GM23338 (cell line): ENCODE data around the gene IQCE.

Experiments
- CREB1 ChIP-seq: fragments of 250-450 bp; sonication (Bioruptor Pico); IDR thresholded peaks from 2 replicates; pipeline ENCODE4 v1.5.0; 2020; ENCODE audit warnings: low read depth, mild to moderate bottlenecking, moderate library complexity
- EZH2 ChIP-seq: fragments of 200-600 bp; sonication (generic); IDR thresholded peaks from one replicate; pipeline ENCODE4 v1.8.0; 2017; ENCODE audit warnings: antibody characterized with exemption, mild to moderate bottlenecking, low read depth; ENCODE audit not compliant: unreplicated experiment
- EZH2phosphoT487 ChIP-seq: fragments of 200-600 bp; sonication (generic); IDR thresholded peaks from one replicate; pipeline ENCODE4 v1.8.1; 2018; ENCODE audit warnings: antibody characterized with exemption; ENCODE audit not compliant: unreplicated experiment
- JUNB ChIP-seq: IDR thresholded peaks from one replicate; pipeline ENCODE4 v1.6.1; 2016; ENCODE audit warnings: antibody characterized with exemption; ENCODE audit not compliant: unreplicated experiment
- NANOG ChIP-seq: IDR thresholded peaks from 2 replicates; pipeline ENCODE4 v1.6.1; 2016; ENCODE audit warnings: antibody characterized with exemption, borderline replicate concordance
- POLR2AphosphoS5 ChIP-seq: IDR thresholded peaks from 2 replicates; pipeline ENCODE4 v1.6.1; 2016; ENCODE audit warnings: antibody characterized with exemption, low read depth
- STAT1 ChIP-seq: IDR thresholded peaks from one replicate; pipeline ENCODE4 v1.6.1; 2016; ENCODE audit warnings: antibody characterized with exemption; ENCODE audit not compliant: unreplicated experiment
- TF ChIP-seq, protein P1 (sequence below), 2 experiments: fragments of 200-600 bp in 1 of 2; sonication (generic) in 1 of 2; conservative IDR thresholded peaks; 2 replicates each; pipeline versions ENCODE4 v1.5.1 to v1.6.1; 2016 to 2017; ENCODE audit warnings: antibody characterized with exemption in 2 of 2, low read depth in 2 of 2, mild to moderate bottlenecking in 2 of 2, moderate library complexity in 1 of 2
- TF ChIP-seq, protein P2 (sequence below): IDR thresholded peaks from one replicate; pipeline ENCODE4 v1.6.1; 2018; ENCODE audit warnings: antibody characterized with exemption; ENCODE audit not compliant: unreplicated experiment
- TF ChIP-seq, protein P3 (sequence below): fragments of 250-450 bp; sonication (Bioruptor Pico); IDR thresholded peaks from 2 replicates; pipeline ENCODE4 v1.5.0; 2020; ENCODE audit warnings: mild to moderate bottlenecking, moderate library complexity
- TF ChIP-seq, protein P4 (sequence below): IDR thresholded peaks from 2 replicates; pipeline ENCODE4 v1.6.1; 2016; ENCODE audit warnings: antibody characterized with exemption

DNA sequence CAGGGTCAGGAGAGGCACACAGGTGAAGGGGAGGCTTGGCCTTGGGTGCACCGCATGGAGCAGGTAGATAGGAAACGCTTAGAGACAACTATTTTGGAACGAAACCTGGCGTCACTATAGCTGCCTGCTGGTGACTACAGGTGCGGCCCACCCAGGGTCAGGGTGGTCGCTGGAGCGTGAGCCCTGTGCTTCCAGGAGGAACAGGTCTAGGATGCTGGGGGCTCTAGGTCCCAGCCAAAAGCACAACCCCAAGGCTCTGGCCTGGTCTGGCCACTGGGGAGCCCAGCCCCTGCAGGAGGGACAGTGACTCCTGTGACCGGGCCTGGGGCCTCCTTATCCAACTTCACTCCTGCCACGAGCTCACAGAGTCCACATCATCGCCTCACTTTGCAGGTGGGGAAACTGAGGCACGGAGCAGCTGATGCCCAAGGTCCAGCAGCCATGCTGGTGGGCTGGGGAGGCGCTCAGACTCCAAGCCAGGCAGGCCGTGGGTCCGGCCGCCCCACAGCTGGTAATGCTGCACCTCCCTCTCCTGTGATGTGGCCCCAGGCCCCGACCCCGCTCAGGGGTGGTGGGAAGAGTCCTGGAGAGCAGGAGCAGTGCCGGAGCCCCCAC lies 30.2 kb upstream of the IQCE start:
- TF ChIP-seq EZH2: no peak
- TF ChIP-seq, protein P1, sequence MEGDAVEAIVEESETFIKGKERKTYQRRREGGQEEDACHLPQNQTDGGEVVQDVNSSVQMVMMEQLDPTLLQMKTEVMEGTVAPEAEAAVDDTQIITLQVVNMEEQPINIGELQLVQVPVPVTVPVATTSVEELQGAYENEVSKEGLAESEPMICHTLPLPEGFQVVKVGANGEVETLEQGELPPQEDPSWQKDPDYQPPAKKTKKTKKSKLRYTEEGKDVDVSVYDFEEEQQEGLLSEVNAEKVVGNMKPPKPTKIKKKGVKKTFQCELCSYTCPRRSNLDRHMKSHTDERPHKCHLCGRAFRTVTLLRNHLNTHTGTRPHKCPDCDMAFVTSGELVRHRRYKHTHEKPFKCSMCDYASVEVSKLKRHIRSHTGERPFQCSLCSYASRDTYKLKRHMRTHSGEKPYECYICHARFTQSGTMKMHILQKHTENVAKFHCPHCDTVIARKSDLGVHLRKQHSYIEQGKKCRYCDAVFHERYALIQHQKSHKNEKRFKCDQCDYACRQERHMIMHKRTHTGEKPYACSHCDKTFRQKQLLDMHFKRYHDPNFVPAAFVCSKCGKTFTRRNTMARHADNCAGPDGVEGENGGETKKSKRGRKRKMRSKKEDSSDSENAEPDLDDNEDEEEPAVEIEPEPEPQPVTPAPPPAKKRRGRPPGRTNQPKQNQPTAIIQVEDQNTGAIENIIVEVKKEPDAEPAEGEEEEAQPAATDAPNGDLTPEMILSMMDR (conservative IDR thresholded peaks at IDR 0.05; ENCODE audit: low read depth in 2 of 2): no peak
- TF ChIP-seq POLR2AphosphoS5: no peak
- no peak for TF ChIP-seq EZH2phosphoT487
- TF ChIP-seq, protein P2, sequence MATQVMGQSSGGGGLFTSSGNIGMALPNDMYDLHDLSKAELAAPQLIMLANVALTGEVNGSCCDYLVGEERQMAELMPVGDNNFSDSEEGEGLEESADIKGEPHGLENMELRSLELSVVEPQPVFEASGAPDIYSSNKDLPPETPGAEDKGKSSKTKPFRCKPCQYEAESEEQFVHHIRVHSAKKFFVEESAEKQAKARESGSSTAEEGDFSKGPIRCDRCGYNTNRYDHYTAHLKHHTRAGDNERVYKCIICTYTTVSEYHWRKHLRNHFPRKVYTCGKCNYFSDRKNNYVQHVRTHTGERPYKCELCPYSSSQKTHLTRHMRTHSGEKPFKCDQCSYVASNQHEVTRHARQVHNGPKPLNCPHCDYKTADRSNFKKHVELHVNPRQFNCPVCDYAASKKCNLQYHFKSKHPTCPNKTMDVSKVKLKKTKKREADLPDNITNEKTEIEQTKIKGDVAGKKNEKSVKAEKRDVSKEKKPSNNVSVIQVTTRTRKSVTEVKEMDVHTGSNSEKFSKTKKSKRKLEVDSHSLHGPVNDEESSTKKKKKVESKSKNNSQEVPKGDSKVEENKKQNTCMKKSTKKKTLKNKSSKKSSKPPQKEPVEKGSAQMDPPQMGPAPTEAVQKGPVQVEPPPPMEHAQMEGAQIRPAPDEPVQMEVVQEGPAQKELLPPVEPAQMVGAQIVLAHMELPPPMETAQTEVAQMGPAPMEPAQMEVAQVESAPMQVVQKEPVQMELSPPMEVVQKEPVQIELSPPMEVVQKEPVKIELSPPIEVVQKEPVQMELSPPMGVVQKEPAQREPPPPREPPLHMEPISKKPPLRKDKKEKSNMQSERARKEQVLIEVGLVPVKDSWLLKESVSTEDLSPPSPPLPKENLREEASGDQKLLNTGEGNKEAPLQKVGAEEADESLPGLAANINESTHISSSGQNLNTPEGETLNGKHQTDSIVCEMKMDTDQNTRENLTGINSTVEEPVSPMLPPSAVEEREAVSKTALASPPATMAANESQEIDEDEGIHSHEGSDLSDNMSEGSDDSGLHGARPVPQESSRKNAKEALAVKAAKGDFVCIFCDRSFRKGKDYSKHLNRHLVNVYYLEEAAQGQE: no peak
- TF ChIP-seq, protein P3, sequence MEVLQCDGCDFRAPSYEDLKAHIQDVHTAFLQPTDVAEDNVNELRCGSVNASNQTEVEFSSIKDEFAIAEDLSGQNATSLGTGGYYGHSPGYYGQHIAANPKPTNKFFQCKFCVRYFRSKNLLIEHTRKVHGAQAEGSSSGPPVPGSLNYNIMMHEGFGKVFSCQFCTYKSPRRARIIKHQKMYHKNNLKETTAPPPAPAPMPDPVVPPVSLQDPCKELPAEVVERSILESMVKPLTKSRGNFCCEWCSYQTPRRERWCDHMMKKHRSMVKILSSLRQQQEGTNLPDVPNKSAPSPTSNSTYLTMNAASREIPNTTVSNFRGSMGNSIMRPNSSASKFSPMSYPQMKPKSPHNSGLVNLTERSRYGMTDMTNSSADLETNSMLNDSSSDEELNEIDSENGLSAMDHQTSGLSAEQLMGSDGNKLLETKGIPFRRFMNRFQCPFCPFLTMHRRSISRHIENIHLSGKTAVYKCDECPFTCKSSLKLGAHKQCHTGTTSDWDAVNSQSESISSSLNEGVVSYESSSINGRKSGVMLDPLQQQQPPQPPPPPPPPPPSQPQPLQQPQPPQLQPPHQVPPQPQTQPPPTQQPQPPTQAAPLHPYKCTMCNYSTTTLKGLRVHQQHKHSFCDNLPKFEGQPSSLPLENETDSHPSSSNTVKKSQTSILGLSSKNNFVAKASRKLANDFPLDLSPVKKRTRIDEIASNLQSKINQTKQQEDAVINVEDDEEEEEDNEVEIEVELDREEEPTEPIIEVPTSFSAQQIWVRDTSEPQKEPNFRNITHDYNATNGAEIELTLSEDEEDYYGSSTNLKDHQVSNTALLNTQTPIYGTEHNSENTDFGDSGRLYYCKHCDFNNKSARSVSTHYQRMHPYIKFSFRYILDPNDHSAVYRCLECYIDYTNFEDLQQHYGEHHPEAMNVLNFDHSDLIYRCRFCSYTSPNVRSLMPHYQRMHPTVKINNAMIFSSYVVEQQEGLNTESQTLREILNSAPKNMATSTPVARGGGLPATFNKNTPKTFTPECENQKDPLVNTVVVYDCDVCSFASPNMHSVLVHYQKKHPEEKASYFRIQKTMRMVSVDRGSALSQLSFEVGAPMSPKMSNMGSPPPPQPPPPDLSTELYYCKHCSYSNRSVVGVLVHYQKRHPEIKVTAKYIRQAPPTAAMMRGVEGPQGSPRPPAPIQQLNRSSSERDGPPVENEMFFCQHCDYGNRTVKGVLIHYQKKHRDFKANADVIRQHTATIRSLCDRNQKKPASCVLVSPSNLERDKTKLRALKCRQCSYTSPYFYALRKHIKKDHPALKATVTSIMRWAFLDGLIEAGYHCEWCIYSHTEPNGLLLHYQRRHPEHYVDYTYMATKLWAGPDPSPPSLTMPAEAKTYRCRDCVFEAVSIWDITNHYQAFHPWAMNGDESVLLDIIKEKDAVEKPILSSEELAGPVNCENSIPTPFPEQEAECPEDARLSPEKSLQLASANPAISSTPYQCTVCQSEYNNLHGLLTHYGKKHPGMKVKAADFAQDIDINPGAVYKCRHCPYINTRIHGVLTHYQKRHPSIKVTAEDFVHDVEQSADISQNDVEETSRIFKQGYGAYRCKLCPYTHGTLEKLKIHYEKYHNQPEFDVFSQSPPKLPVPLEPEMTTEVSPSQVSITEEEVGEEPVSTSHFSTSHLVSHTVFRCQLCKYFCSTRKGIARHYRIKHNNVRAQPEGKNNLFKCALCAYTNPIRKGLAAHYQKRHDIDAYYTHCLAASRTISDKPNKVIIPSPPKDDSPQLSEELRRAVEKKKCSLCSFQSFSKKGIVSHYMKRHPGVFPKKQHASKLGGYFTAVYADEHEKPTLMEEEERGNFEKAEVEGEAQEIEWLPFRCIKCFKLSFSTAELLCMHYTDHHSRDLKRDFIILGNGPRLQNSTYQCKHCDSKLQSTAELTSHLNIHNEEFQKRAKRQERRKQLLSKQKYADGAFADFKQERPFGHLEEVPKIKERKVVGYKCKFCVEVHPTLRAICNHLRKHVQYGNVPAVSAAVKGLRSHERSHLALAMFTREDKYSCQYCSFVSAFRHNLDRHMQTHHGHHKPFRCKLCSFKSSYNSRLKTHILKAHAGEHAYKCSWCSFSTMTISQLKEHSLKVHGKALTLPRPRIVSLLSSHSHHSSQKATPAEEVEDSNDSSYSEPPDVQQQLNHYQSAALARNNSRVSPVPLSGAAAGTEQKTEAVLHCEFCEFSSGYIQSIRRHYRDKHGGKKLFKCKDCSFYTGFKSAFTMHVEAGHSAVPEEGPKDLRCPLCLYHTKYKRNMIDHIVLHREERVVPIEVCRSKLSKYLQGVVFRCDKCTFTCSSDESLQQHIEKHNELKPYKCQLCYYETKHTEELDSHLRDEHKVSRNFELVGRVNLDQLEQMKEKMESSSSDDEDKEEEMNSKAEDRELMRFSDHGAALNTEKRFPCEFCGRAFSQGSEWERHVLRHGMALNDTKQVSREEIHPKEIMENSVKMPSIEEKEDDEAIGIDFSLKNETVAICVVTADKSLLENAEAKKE (CRISPR knock-in tag): no peak
- TF ChIP-seq JUNB: no peak
- TF ChIP-seq NANOG: no peak
- no peak for TF ChIP-seq CREB1 (CRISPR knock-in tag)
- TF ChIP-seq, protein P4, sequence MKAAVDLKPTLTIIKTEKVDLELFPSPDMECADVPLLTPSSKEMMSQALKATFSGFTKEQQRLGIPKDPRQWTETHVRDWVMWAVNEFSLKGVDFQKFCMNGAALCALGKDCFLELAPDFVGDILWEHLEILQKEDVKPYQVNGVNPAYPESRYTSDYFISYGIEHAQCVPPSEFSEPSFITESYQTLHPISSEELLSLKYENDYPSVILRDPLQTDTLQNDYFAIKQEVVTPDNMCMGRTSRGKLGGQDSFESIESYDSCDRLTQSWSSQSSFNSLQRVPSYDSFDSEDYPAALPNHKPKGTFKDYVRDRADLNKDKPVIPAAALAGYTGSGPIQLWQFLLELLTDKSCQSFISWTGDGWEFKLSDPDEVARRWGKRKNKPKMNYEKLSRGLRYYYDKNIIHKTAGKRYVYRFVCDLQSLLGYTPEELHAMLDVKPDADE: no peak
- TF ChIP-seq STAT1: no peak
